Activated T-helper 1 cell treated with anti-CD3 and anti-CD28 coated beads, Interleukin-2, amount 50 U/mL, for 16 hours (primary cell): ENCODE results near the gene LUC7L2.
"Not testable (repeated sequence)": the region's sequence is repeated elsewhere in the genome, so short reads cannot be mapped to it uniquely, and the experiment has no call there.

Experiments used
- DNase-seq, 2 donors: peaks; one replicate each; pipeline ENCODE4 v3.0.0-alpha.2; 2020; ENCODE audit warnings: low read depth in 1 of 2, low spot score in 1 of 2

LUC7L2 gene

GRCh38 chr7:139394540-139394939 is 34.8 kb downstream of the LUC7L2 start:
- DNase-seq, result no peak

- no peak for DNase-seq
Observed at GRCh38 chr7:139396323-139396951, 36.7 kb downstream of the LUC7L2 start.

GRCh38 chr7:139397192-139397591 is 37.5 kb downstream of the LUC7L2 start:
- no peak for DNase-seq

- no peak for DNase-seq
Observed at GRCh38 chr7:139403601-139404000, 43.9 kb downstream of the LUC7L2 start.

GRCh38 chr7:139407555-139407954 is 47.9 kb downstream of the LUC7L2 start:
- no peak for DNase-seq

GRCh38 chr7:139414743-139415402 is 55.2 kb downstream of the LUC7L2 start:
- DNase-seq, result not testable (repeated sequence)

- no peak for DNase-seq
Observed at GRCh38 chr7:139416405-139416804, 56.7 kb downstream of the LUC7L2 start.

GRCh38 chr7:139417478-139417877 is 57.8 kb downstream of the LUC7L2 start:
- no peak for DNase-seq

GRCh38 chr7:139421123-139421522 is 61.4 kb downstream of the LUC7L2 start:
- no peak for DNase-seq

- DNase-seq, result no peak
Observed at GRCh38 chr7:139422126-139422525, 62.4 kb downstream of the LUC7L2 start.

- DNase-seq, result no peak
Observed at GRCh38 chr7:139423091-139423490, 63.4 kb downstream of the LUC7L2 start.

- DNase-seq, result no peak
Observed at GRCh38 chr7:139424004-139424403, 64.3 kb downstream of the LUC7L2 start.

GRCh38 chr7:139425701-139426100 is 66.0 kb downstream of the LUC7L2 start:
- DNase-seq, result not testable (repeated sequence)

- no peak for DNase-seq
Observed at GRCh38 chr7:139426258-139427028, 66.7 kb downstream of the LUC7L2 start.

- no peak for DNase-seq
Observed at GRCh38 chr7:139427029-139427420, 67.3 kb downstream of the LUC7L2 start.

- no peak for DNase-seq
Observed at GRCh38 chr7:139427788-139428187, 68.1 kb downstream of the LUC7L2 start.

- DNase-seq, result not testable (repeated sequence)
Observed at GRCh38 chr7:139429735-139430134, 70.0 kb downstream of the LUC7L2 start.

GRCh38 chr7:139430443-139430842 is 70.7 kb downstream of the LUC7L2 start:
- no peak for DNase-seq

- DNase-seq, result no peak
Observed at GRCh38 chr7:139431010-139431409, 71.3 kb downstream of the LUC7L2 start.

- no peak for DNase-seq
Observed at GRCh38 chr7:139431459-139431858, 71.8 kb downstream of the LUC7L2 start.

GRCh38 chr7:139436806-139437205 is 77.1 kb downstream of the LUC7L2 start:
- no peak for DNase-seq

GRCh38 chr7:139439375-139439774 is 79.7 kb downstream of the LUC7L2 start:
- no peak for DNase-seq
